Activated B cell treated with CpG ODN at 0.5 μM for 24 hours (primary cell): Measurements from ENCODE around the gene ZNF304. TPM values are rescaled to one million over a fixed set of nuclear protein-coding genes. Genes with fewer than 3 reads are reported as not detected.

ENCODE experiments used
- ATAC-seq: fragments of 200-7000 bp; cut with Tn5 transposase; one replicate; pipeline ENCODE4 v1.10.0; 2021; ENCODE audit warnings: low read depth, mild to moderate bottlenecking, moderate library complexity
- CTCF ChIA-PET: fragments of 350-600 bp; sonication (Branson Sonifier 250); formaldehyde crosslinking; loops from one replicate; lab custom pipeline; 2021; ENCODE audit warnings: antibody characterized with exemption; lab: Charles Lee
- POLR2A ChIA-PET: fragments of 350-600 bp; sonication (Branson Sonifier 250); formaldehyde crosslinking; loops from one replicate; lab custom pipeline; 2021; ENCODE audit warnings: antibody characterized with exemption; lab: Charles Lee
- DNase-seq: peaks from one replicate; pipeline ENCODE4 v3.0.0; 2022
- H3K27ac Mint-ChIP-seq: one replicate; pipeline ENCODE4 v1.8.0; 2020; ENCODE audit warnings: mixed read lengths
- H3K27me3 Mint-ChIP-seq: one replicate; pipeline ENCODE4 v1.8.0; 2021; ENCODE audit warnings: mixed read lengths
- H3K36me3 Mint-ChIP-seq: one replicate; pipeline ENCODE4 v1.8.0; 2021; ENCODE audit warnings: low read depth, mixed read lengths
- H3K4me1 Mint-ChIP-seq: one replicate; pipeline ENCODE4 v1.8.0; 2021; ENCODE audit warnings: mixed read lengths
- H3K4me3 Mint-ChIP-seq: one replicate; pipeline ENCODE4 v1.8.0; 2020; ENCODE audit warnings: mild to moderate bottlenecking, mixed read lengths
- H3K9me3 Mint-ChIP-seq: one replicate; pipeline ENCODE4 v1.8.0; 2020; ENCODE audit warnings: mixed read lengths
- intact Hi-C: fragments of 100-400 bp; cut with micrococcal nuclease; formaldehyde crosslinking; loops from one replicate; pipeline ENCODE4 v1.15.1; 2024
- total RNA-seq: library from RNA; stranded (reverse); gene quantifications from 2 replicates; pipeline ENCODE4 v1.2.3, GENCODE V29; 2022
- TF ChIP-seq, protein P1 (sequence below): fragments of 200-600 bp; IDR thresholded peaks from one replicate; pipeline ENCODE4 v1.8.0; 2022; ENCODE audit warnings: antibody characterized with exemption, mild to moderate bottlenecking

The ZNF304 gene
- 12.4 and 13.5 TPM in 2 replicates for total RNA-seq

DNA sequence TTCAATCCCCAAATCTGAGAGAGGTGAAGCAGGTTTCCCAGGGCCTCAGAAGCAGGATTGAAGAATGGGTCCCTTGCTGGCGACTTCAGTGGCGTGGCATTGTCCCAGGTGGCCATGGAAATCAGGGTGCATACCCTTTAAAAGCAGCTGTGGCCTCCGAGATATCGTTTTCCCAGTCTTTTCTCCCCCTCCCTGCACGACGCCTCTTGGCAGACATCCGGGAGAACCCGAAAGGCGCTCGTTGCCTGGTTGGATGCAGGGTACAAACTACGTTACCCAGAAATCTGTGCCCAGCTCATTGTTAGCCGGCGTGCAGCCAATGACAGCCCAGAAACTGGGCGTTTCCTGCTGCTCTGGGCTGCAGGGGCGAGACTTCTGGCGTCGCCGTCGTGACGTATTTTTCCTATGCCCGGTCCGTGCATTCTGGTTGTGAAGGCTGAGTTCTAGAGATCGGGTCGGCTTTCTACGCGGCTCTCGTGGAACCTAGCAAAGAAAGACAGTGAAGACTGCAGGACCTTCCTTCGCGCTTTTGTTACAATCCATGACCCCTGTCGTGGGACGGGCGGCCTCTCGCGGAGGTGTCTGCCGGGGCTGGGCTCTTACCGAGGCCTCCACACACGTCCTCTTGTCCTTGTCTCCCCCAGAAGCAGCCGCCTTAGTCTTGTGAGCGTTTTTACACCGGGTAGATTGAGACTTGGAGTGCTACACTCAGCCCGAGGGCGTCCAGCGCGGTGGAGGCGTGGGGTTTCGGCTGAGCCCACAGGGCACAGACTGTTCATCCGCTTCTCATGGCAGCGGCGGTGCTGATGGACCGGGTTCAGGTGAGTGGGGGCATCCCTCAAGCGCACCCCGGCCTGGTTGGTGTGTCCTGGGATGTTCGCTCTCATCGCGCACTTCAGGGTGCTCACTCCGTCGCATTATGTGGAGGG is at the start of gene ZNF304:
TSS of gene ZNF304 (plus strand) at position 395 of the 929 bp plus-strand sequence. CDS start at position 789, 394 bp downstream.
- H3K4me3 Mint-ChIP-seq: peak within 1 kb of the TSS; percentile 94
- TF ChIP-seq, protein P1, sequence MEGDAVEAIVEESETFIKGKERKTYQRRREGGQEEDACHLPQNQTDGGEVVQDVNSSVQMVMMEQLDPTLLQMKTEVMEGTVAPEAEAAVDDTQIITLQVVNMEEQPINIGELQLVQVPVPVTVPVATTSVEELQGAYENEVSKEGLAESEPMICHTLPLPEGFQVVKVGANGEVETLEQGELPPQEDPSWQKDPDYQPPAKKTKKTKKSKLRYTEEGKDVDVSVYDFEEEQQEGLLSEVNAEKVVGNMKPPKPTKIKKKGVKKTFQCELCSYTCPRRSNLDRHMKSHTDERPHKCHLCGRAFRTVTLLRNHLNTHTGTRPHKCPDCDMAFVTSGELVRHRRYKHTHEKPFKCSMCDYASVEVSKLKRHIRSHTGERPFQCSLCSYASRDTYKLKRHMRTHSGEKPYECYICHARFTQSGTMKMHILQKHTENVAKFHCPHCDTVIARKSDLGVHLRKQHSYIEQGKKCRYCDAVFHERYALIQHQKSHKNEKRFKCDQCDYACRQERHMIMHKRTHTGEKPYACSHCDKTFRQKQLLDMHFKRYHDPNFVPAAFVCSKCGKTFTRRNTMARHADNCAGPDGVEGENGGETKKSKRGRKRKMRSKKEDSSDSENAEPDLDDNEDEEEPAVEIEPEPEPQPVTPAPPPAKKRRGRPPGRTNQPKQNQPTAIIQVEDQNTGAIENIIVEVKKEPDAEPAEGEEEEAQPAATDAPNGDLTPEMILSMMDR: no peak
- H3K4me1 Mint-ChIP-seq: peaks cover 33% of the 10 kb centered on the region
- peaks cover 51% of the 10 kb centered on the region for H3K36me3 Mint-ChIP-seq
- DNase-seq (peak; percentile 66), ATAC-seq (peak; percentile 100)
- ChIA-PET CTCF (no interaction called here), POLR2A (interaction anchor here (0.5 to 1.8 kb wide), 9 partner anchors 12 to 586 kb away, joined by 3 to 17 read pairs (median 5); partner anchors contain the start of genes TRAPPC2B, ZNF264, ZNF543 and ZNF547)
- H3K9me3 Mint-ChIP-seq: peaks cover 12% of the 10 kb centered on the region
- intact Hi-C loops: loop anchor here (1.0 to 5.0 kb wide), 5 partner anchors 12 to 111 kb away; partner anchors contain the start of genes TRAPPC2B, ZNF460, ZNF543 and ZNF547
- H3K27ac Mint-ChIP-seq: peak within 1 kb of the TSS; percentile 78
- peaks cover 3% of the 10 kb centered on the region for H3K27me3 Mint-ChIP-seq

DNA sequence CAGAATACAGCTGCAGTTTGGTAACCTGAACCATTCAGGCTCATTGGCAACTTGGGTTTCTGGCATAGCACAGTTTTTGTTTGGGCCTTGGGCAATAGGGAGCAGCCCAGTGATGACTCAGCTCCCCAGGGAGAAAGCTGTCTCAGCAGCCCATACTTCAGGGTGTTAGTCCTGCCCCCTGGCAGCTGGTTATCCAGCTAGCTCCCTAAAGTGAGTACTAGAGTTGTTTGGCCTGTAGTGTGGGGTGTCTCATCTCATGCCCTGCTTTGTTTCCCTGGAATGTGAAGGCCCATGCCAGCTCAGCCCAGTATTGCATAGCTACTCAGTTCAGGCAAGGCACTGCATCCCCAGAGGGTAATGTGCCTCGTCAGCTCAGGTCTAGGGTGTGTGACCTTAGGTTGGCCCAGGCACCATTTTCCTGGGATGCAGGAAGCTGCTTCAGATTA is 49.0 kb upstream of the ZNF304 start:
- POLR2A ChIA-PET: interaction anchor here (0.6 to 1.6 kb wide), 4 partner anchors 15 to 63 kb away, joined by 3 to 6 read pairs (median 4); no protein-coding TSS in a partner anchor
- intact Hi-C loops: no loop called here
- ATAC-seq (peak; percentile 56), DNase-seq (no peak)
- CTCF ChIA-PET: interaction anchor here (1.4 kb wide), 1 partner anchor 197 kb away, joined by 3 read pairs; no protein-coding TSS in a partner anchor
- Mint-ChIP-seq H3K27ac (no peak overlapping the region), H3K4me3 (no peak overlapping the region), H3K27me3 (no peaks in the 10 kb centered on the region), H3K36me3 (peaks cover 64% of the 10 kb centered on the region), H3K4me1 (peaks cover 18% of the 10 kb centered on the region), H3K9me3 (no peaks in the 10 kb centered on the region)
- TF ChIP-seq, protein P1: no peak

DNA sequence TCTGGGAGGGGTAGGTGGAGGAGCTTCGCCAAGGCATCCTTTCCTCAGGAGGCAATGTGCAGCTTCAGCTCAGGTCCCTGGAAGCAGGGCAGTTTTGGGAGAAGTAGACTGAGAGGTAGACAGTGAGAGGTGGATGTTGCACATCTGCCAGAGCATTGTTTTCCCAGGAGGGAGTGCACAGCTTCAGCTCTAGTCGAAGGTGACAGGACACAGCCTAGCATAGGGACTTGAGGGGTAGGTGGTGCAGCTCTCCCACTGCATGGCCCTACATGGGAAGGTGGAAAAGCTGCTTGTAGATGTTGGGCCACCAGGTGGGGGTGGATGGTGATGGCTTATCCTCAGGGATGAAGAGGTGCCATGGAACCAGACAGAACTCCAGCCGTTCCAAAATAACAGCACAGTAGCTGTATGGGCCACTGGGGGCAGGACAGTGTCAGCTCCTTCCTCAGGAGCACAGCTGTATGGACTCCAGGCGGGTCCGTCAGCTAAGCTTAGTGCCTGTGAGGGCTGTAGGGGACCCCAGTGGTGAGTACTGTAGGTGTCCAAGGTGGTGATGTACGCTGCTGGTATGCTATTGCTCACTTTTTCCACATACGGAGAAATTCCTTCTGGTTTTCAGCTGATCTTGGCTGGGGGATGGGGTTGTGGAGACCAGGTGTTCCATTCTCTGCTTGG is 48.2 kb upstream of the ZNF304 start:
- H3K27me3 Mint-ChIP-seq: no peaks in the 10 kb centered on the region
- DNase-seq (no peak), ATAC-seq (no peak)
- H3K4me3 Mint-ChIP-seq: no peak overlapping the region
- H3K9me3 Mint-ChIP-seq: no peaks in the 10 kb centered on the region
- H3K36me3 Mint-ChIP-seq: peaks cover 58% of the 10 kb centered on the region
- intact Hi-C loops: no loop called here
- ChIA-PET CTCF (interaction anchor here (1.1 to 1.4 kb wide), 2 partner anchors 51 to 198 kb away, joined by 3 read pairs; no protein-coding TSS in a partner anchor), POLR2A (interaction anchor here (1.6 kb wide), 2 partner anchors 16 to 18 kb away, joined by 5 to 6 read pairs; no protein-coding TSS in a partner anchor)
- peaks cover 17% of the 10 kb centered on the region for H3K4me1 Mint-ChIP-seq
- H3K27ac Mint-ChIP-seq: no peak overlapping the region
- TF ChIP-seq, protein P1: no peak

DNA sequence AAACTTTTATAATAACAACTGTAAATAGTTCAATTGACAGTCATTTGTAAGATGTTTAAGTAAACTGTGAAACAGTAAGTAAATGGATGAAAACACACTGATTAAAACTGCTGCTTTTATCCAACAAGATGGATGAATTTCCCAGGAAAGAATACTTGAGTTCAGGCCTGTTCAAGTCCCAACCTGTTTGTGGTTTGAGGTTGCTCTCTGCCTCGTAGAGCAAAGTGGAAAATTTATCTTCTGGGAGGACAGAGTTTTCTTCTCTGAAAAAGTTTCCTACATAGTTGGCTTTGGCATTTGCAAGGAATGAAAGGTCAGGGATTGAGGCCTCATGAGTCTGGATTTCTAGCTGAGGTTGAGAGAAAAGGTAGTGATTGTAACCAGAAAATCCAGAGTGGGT is 46.0 kb upstream of the ZNF304 start:
- Mint-ChIP-seq H3K9me3 (no peaks in the 10 kb centered on the region), H3K27ac (no peak overlapping the region), H3K4me3 (no peak overlapping the region), H3K27me3 (no peaks in the 10 kb centered on the region), H3K36me3 (peaks cover 41% of the 10 kb centered on the region), H3K4me1 (peaks cover 16% of the 10 kb centered on the region)
- ChIA-PET CTCF (no interaction called here), POLR2A (no interaction called here)
- ATAC-seq (no peak), DNase-seq (no peak)
- TF ChIP-seq, protein P1: no peak
- intact Hi-C loops: no loop called here
